ENCODE data around the gene RAB9A. TPM values are rescaled to one million over a fixed set of nuclear protein-coding genes. Genes with fewer than 3 reads are reported as not detected.

The RAB9A gene
- total and polyA plus RNA-seq, 3 donors from 2014 or later: 12.9 to 13.2 (median 13.1) TPM

DNA sequence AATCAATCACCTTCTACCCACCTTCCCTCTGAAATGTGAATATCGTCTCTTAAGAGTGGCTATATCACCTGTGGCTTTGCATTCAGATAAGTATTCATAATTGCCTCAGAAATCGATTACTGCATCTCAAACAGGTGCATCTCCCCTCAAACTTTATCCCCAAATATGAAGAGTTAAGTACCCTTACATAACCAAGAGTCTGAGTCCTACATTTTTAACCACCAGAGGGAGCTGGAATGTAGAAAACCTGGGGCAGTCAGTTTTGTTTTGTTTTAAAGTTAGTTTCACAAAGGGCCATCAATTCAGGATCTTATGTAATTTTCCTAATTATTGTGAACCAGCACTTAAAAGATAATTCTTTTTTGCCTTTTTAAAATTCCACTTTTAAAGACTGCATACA is 30.3 kb upstream of the RAB9A start:
- H3K27ac ChIP-seq: peak overlapping the region in 1 of 2 donors; percentile 36
- TF ChIP-seq POLR2A (IDR thresholded peaks at IDR 0.05): no peak
- TF ChIP-seq, protein P1, sequence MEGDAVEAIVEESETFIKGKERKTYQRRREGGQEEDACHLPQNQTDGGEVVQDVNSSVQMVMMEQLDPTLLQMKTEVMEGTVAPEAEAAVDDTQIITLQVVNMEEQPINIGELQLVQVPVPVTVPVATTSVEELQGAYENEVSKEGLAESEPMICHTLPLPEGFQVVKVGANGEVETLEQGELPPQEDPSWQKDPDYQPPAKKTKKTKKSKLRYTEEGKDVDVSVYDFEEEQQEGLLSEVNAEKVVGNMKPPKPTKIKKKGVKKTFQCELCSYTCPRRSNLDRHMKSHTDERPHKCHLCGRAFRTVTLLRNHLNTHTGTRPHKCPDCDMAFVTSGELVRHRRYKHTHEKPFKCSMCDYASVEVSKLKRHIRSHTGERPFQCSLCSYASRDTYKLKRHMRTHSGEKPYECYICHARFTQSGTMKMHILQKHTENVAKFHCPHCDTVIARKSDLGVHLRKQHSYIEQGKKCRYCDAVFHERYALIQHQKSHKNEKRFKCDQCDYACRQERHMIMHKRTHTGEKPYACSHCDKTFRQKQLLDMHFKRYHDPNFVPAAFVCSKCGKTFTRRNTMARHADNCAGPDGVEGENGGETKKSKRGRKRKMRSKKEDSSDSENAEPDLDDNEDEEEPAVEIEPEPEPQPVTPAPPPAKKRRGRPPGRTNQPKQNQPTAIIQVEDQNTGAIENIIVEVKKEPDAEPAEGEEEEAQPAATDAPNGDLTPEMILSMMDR (IDR thresholded peaks at IDR 0.05): peak; percentile 50 to 73 (median 64)
- H3K27me3 ChIP-seq: no peaks in the 10 kb centered on the region
- H3K4me1 ChIP-seq: no peaks in the 10 kb centered on the region
- no peaks in the 10 kb centered on the region for H3K36me3 ChIP-seq (ENCODE audit: low read depth, missing control alignments)
- DNase-seq: no peak
- H3K4me3 ChIP-seq: no peak overlapping the region
- H3K9me3 ChIP-seq: no peaks in the 10 kb centered on the region
- intact Hi-C loops (cut with DNase I; ENCODE audit: low total_unique reads): no loop called here
- WGBS, 2 donors: 15 to 17% methylated on average over 2 of the region's 2 CpGs

DNA sequence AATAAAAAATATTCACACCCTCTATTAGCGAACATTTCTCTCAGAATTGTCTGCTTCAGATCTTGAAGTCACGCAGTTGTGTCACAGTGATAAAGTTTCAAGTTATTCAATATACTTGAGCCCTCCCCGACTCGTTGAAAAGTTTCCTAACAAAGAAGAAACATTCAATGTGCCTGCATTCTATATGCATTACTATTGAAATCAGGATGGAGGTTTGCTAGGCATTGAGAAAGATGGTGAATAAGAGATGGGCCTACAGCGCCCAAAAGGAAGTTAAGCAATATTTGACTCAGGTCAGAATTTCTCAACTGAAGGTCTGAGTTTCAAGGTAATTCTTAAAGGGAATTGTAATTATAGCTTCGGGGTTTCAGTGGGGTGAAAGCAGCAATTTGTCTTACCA is 29.9 kb upstream of the RAB9A start:
- Histone ChIP-seq H3K27ac (peak overlapping the region in 1 of 2 donors; percentile 36), H3K36me3 (ENCODE audit: low read depth, missing control alignments) (no peaks in the 10 kb centered on the region), H3K4me1 (no peaks in the 10 kb centered on the region), H3K27me3 (no peaks in the 10 kb centered on the region), H3K9me3 (no peaks in the 10 kb centered on the region), H3K4me3 (no peak overlapping the region)
- no peak for DNase-seq
- WGBS, 2 donors: 49 to 52% methylated on average over 6 of the region's 6 CpGs
- intact Hi-C loops (cut with DNase I; ENCODE audit: low total_unique reads): no loop called here
- no peak for TF ChIP-seq POLR2A (IDR thresholded peaks at IDR 0.05)
- TF ChIP-seq, protein P1 (IDR thresholded peaks at IDR 0.05): no peak

DNA sequence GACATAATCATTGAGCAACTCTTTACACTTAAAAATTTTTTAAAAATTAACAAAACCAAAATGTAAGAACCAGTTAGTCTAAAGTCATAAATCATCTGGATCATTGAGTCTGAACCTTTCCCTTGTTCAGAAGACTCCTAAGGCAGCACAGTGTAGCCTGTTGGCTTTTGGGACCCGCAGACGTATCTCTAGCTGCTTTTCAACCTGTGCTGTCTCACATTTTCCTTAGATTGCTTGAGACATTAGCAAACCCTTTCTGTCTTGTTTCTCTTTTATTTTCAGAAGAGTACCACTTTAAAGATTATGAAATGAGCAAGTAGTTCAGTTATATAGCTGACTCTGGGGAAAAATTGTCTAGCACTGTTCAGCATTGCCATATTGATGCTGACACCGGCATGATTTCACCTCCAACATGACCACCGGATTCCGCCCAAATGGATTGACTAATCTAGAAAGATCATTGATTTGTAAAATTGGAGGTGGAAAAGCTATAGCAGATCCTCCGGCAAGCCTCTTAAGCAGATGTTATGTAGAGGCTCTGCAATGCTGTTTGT is 27.1 kb upstream of the RAB9A start:
- Histone ChIP-seq H3K36me3 (ENCODE audit: low read depth, missing control alignments) (no peaks in the 10 kb centered on the region), H3K9me3 (no peaks in the 10 kb centered on the region), H3K4me3 (no peak overlapping the region), H3K27me3 (no peaks in the 10 kb centered on the region), H3K27ac (peak overlapping the region in 1 of 2 donors; percentile 41), H3K4me1 (no peaks in the 10 kb centered on the region)
- intact Hi-C loops (cut with DNase I; ENCODE audit: low total_unique reads): no loop called here
- DNase-seq: no peak
- TF ChIP-seq POLR2A (IDR thresholded peaks at IDR 0.05): no peak
- TF ChIP-seq, protein P1 (IDR thresholded peaks at IDR 0.05): no peak
- WGBS, 2 donors: 41 to 59% methylated on average over 6 of the region's 6 CpGs

DNA sequence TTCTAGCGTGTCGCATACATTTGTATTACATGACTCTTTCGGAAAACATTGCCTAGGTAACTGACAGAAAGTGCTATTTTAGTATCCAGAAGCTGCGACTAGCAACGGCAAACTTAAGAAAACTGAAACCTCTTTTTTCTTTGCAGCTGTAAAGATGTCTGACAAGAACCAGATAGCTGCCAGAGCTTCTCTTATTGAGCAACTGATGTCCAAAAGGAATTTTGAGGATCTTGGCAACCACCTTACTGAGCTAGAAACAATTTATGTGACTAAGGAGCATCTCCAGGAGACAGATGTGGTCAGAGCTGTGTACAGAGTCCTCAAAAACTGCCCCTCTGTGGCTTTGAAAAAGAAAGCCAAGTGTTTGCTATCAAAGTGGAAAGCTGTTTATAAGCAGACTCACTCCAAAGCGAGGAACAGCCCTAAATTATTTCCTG is 26.6 kb upstream of the RAB9A start:
- intact Hi-C loops (cut with DNase I; ENCODE audit: low total_unique reads): no loop called here
- TF ChIP-seq POLR2A (IDR thresholded peaks at IDR 0.05): no peak
- TF ChIP-seq, protein P1 (IDR thresholded peaks at IDR 0.05): no peak
- no peaks in the 10 kb centered on the region for H3K9me3 ChIP-seq
- H3K4me3 ChIP-seq: no peak overlapping the region
- no peaks in the 10 kb centered on the region for H3K36me3 ChIP-seq (ENCODE audit: low read depth, missing control alignments)
- H3K27ac ChIP-seq: peak overlapping the region in 1 of 2 donors; percentile 41
- no peaks in the 10 kb centered on the region for H3K4me1 ChIP-seq
- H3K27me3 ChIP-seq: no peaks in the 10 kb centered on the region
- DNase-seq: no peak
- 32 to 62% methylated on average over 6 of the region's 6 CpGs for WGBS, 2 donors

DNA sequence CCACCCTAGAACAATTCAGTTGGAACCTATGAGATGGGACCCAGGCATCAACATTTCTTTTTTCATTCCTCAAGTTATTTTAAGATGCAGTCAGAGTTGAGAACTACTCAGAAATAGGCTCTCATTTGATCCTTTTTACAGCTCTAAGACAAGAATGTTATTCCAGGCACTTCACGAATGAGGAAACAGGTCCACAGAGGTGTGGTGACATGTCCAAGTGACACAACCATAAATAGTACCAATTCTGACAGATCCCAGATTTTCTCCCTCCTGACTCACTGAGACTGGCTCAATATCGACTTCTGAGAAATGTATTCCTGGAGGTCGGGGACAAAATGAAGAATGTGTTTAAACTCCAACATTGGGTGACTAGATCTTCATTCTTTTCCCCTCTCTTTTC is 24.9 kb upstream of the RAB9A start:
- TF ChIP-seq, protein P1 (IDR thresholded peaks at IDR 0.05): no peak
- no peak for TF ChIP-seq POLR2A (IDR thresholded peaks at IDR 0.05)
- Histone ChIP-seq H3K4me3 (no peak overlapping the region), H3K4me1 (no peaks in the 10 kb centered on the region), H3K36me3 (ENCODE audit: low read depth, missing control alignments) (no peaks in the 10 kb centered on the region), H3K27me3 (no peaks in the 10 kb centered on the region), H3K27ac (no peak overlapping the region), H3K9me3 (no peaks in the 10 kb centered on the region)
- WGBS, 2 donors: 88 to 94% methylated on average over 3 of the region's 3 CpGs
- DNase-seq: no peak
- intact Hi-C loops (cut with DNase I; ENCODE audit: low total_unique reads): no loop called here

Data from testis (tissue), 3 donors.